Activated T-helper 1 cell treated with anti-CD3 and anti-CD28 coated beads, Interleukin-2, amount 50 U/mL, for 16 hours (primary cell): ENCODE data around the gene DOCK3.
"Not testable (repeated sequence)": the region's sequence is repeated elsewhere in the genome, so short reads cannot be mapped to it uniquely, and the experiment has no call there.

ENCODE experiments used
- DNase-seq, 2 donors: peaks; one replicate each; pipeline ENCODE4 v3.0.0-alpha.2; 2020; ENCODE audit warnings: low read depth in 1 of 2, low spot score in 1 of 2

The DOCK3 gene

GRCh38 chr3:50790894-50791293 lies 116.2 kb downstream of the DOCK3 start:
- not testable (repeated sequence) for DNase-seq

DNA sequence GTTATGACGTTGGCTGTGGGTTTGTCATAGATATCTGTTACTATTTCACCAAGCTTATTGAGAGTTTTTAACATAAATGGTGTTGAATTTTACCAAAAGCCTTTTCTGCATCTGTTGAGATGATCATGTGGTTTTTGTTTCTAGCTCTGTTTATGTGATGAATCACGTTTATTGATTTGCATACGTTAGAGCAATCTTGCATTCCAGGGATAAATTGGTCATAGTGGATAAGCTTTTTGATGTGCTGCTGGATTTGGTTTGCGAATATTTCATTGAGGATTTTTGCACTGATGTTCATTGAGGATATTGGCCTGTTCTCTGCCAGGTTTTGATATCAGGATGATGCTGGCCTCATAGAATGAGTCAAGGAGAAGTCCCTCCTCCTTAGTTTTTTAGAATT lies 117.8 kb downstream of the DOCK3 start:
- no peak for DNase-seq

DNA sequence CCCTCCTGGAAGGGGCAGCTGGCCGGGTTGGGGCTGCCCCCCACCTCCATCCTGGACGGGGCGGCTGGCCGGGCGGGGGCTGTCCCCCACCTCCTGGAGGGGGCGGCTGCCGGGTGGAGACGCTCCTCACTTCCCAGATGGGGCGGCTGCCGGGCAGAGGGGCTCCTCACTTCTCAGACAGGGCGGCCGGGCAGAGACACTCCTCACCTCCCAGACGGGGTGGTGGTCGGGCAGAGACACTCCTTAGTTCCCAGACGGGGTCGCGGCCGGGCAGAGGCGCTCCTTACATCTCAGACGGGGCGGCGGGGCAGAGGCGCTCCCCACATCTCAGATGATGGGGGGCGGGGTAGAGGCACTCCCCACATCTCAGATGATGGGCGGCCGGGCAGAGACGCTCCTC lies 129.1 kb downstream of the DOCK3 start:
- not testable (repeated sequence) for DNase-seq

- DNase-seq = not testable (repeated sequence)
Observed at GRCh38 chr3:50804376-50804775, 129.6 kb downstream of the DOCK3 start.

GRCh38 chr3:50805321-50805720 lies 130.6 kb downstream of the DOCK3 start:
- no peak for DNase-seq

GRCh38 chr3:50806031-50806430 lies 131.3 kb downstream of the DOCK3 start:
- no peak for DNase-seq

DNA sequence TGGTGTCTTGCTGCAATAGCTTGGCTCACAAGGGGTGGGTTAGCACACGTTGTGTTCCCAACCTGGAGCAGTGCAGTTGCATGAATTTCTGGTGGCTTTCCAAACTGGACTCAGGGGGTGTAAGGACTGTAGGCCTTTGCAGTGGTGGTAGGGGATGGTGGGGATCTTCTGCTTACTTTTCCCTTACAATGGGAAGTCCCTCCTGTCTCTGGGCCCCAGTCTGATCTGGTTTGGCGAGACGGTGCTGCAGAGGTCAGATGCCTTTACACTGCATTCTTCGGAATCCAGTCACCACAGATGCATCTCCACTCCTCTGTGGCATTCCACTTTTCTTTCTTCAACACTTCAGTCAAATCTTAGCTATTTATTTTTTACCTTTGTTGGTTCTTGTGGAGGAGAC lies 132.1 kb downstream of the DOCK3 start:
- DNase-seq = no peak

DNA sequence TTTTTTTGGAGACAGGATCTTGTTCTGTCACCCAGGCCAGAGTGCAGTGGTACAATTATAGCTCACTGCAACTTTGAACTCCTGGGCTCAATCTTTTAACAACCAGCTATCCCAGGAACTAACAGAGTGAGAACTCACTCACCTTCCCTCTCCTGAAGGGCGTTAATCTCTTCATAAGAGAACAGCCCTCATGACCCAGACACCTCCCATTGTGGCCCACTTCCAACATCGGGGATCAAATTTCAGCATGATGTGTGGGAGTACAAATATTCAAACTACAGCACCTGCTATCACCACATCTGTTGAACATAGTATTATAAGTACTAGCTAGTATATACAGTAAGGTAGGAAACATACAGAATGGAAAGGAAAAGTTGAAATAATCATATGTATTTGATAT lies 132.5 kb downstream of the DOCK3 start:
- DNase-seq = no peak

DNA sequence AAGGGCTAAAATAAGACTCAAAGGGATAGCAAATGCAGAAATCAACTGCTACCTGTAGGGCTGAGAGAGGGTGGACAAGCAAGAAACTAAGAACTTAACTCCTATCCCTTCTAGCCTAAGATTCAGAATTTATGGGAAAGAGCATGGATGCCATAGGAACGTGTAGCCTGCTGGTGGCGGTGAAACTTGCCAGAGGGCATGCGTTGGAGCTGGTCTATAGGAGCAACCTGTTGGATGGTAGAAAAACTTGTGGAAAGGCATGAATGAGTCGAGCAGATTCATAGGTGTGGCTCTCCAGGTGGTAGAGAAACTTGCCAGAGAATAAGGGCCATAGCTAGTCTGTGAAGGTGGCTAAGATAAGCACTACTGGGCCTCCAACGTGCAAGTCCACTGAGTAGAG lies 137.2 kb downstream of the DOCK3 start:
- no peak for DNase-seq

DNA sequence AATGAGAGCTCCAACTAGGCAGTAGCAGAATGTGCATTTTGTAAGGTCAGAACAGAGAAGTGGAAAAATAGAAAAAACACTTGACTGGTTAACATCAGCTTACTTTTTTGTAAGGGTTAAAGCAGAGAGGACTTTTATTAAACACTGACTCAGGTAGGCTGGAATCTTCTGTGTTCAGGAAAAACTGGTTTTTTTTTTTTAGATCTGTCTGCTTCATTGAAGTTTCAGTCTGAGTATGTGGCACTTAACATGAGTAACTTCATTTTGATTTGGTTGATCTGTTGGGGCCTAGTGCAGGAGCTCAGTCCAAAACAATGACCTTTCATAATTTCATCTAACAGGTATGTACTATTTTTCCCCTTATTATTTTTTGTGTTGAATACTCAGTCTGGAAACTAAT lies 141.1 kb downstream of the DOCK3 start:
- DNase-seq = no peak

DNA sequence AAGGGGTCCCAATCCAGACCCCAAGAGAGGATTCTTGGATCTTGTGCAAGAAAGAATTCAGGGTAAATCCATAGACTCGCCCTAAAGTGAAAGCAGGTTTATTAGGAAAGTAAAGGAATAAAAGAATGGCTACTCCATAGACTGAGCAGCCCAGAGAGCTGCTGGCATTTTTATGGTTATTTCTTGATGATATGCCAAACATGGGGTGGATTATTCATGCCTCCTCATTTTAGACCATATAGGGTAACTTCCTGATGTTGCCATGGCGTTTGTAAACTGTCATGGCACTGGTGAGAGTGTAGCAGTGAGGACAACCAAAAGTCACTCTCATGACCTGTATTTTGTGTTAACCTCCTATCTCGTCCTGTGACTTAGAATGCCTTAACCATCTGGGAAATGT lies 142.2 kb downstream of the DOCK3 start:
- no peak for DNase-seq

DNA sequence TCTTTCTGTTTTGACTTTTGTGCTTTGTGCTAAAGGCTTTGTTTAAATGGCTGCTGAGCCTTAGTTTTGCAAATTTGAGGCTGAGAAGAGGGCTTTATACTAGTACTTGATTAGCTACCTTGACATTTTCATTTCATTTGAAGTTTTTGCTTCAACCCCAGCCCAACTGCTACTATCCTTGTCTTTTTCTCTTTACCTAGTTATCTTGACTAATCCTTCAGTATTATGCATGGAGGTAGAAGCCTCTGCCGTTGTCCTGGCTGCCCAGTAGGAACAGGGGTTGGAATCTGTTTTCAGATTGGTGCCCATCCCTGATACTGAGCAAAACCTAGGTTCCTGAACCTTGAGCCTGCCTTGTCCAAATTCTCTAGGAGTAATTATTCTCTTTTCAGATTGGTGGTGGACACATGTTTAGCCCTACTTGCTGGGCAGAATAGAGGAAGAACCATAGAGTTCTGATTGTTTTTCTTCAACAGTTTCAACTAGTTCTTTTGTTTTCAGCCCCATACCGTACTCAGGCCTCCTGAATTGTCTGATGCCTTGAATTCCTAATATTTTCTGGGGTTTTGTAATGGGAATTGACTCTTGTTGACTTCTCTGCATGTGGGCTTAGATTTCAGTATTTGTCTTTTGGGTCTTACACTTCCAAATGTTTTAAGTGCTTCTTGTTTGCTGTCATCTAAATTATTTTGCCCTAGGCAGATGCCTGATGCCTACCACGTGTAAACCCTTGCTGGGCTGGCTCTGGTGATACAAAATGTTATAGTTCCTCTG lies 143.2 kb downstream of the DOCK3 start:
- no peak for DNase-seq

GRCh38 chr3:50819882-50820281 lies 145.2 kb downstream of the DOCK3 start:
- no peak for DNase-seq

GRCh38 chr3:50825841-50826240 lies 151.1 kb downstream of the DOCK3 start:
- no peak for DNase-seq

GRCh38 chr3:50830451-50830850 lies 155.7 kb downstream of the DOCK3 start:
- DNase-seq = no peak

- not testable (repeated sequence) for DNase-seq
Observed at GRCh38 chr3:50831009-50831408, 156.3 kb downstream of the DOCK3 start.

DNA sequence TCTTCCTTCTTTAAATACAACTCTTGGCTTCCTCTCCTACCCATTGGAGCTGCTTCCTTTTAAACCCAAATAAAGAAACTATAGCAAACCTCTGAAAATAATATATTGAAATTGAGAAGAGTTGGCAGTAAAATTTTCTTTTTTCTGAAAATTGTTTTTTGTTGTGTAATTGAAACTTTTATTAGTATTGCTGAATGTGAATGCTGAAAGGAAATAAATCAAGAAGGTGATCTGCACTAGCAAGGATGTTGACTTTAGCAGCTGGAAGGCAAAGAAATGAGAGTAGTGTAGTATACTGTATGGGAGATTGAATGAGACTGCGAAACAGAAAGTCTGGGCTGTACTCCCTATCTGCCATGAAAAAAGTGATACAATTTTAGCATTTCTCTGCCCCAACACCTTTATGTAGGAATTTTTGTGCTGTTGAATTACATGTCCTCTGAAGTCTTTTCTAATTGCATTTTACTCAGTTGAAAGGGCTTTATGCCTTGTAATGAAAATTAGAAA lies 166.3 kb downstream of the DOCK3 start:
- no peak for DNase-seq

DNA sequence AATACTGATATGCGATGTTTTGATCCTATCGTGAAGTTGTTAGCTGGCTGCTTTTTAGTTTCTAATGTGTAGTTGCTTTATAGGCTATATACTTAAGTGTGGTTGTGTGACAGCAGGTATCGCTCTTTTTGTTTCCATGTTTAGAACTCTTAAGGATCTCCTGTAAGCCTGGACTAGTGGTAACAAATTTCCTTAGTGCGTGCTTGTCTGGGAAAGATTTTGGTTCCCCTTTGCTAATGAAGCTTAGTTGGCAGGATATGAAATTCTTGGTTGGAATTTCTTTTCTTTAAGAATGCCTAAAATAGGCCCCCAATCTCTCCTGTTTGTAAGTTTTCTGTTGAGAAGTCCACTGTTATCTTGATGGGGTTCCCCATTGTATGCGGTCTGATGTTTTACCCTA lies 173.6 kb downstream of the DOCK3 start:
- no peak for DNase-seq

GRCh38 chr3:50850639-50851511 lies 176.1 kb downstream of the DOCK3 start:
- no peak for DNase-seq

- no peak for DNase-seq
Observed at GRCh38 chr3:50853936-50854335, 179.2 kb downstream of the DOCK3 start.

GRCh38 chr3:50862221-50862620 lies 187.5 kb downstream of the DOCK3 start:
- no peak for DNase-seq
